Mesenchymal stem cell (in vitro differentiated cells and primary cell): ENCODE data around the gene GRM7.

Experiments used
- DNase-seq: peaks from one replicate; pipeline ENCODE4 v3.0.0-alpha.2; 2013
- H2AFZ ChIP-seq: one replicate; pipeline ENCODE4 v1.6.1; 2013; ENCODE audit warnings: low read depth, mild to moderate bottlenecking, control low read depth, inconsistent platforms, low read length, moderate library complexity
- H2AK5ac ChIP-seq: 2 replicates; pipeline ENCODE4 v1.6.1; 2013; ENCODE audit warnings: low read length, moderate library complexity, mild to moderate bottlenecking, inconsistent platforms; ENCODE audit not compliant: severe bottlenecking
- H2BK120ac ChIP-seq: one replicate; pipeline ENCODE4 v1.6.1; 2013; ENCODE audit warnings: low read depth, mild to moderate bottlenecking, inconsistent platforms, low read length, moderate library complexity
- H2BK12ac ChIP-seq, 2 experiments: one replicate each; pipeline ENCODE4 v1.6.1; 2013; ENCODE audit warnings: inconsistent platforms in 2 of 2, low read length in 2 of 2, mild to moderate bottlenecking in 2 of 2, moderate library complexity in 2 of 2, control low read depth in 1 of 2
- H2BK15ac ChIP-seq: one replicate; pipeline ENCODE4 v1.6.1; 2013; ENCODE audit warnings: mild to moderate bottlenecking, low read depth, inconsistent platforms; ENCODE audit not compliant: poor library complexity, severe bottlenecking
- H2BK5ac ChIP-seq: 2 replicates; pipeline ENCODE4 v1.6.1; 2013; ENCODE audit warnings: low read depth, mild to moderate bottlenecking, low read length, control low read depth, inconsistent platforms; ENCODE audit not compliant: poor library complexity, severe bottlenecking
- H3K14ac ChIP-seq, 2 experiments: one replicate each; pipeline ENCODE4 v1.6.1; 2013; ENCODE audit warnings: inconsistent platforms in 2 of 2, low read length in 2 of 2, control low read depth in 1 of 2, mild to moderate bottlenecking in 1 of 2, moderate library complexity in 1 of 2
- H3K18ac ChIP-seq, 2 experiments: one replicate each; pipeline ENCODE4 v1.6.1; 2013; ENCODE audit warnings: inconsistent platforms in 2 of 2, low read length in 2 of 2, control low read depth in 1 of 2, low read depth in 1 of 2, mild to moderate bottlenecking in 1 of 2
- H3K23ac ChIP-seq, 2 experiments: one replicate each; pipeline ENCODE4 v1.6.1; 2013; ENCODE audit warnings: inconsistent platforms in 2 of 2, low read length in 2 of 2, mild to moderate bottlenecking in 2 of 2, moderate library complexity in 2 of 2, control low read depth in 1 of 2
- H3K27ac ChIP-seq: 2 replicates; pipeline ENCODE4 v1.5.1; 2013; ENCODE audit warnings: mild to moderate bottlenecking, moderate library complexity, low read length, control low read depth, inconsistent platforms; ENCODE audit not compliant: poor library complexity, severe bottlenecking
- H3K27me3 ChIP-seq, 2 experiments: 2 replicates each; pipeline versions ENCODE4 v1.6.1 to v1.7.0; 2013; ENCODE audit warnings: low read length in 2 of 2, mild to moderate bottlenecking in 2 of 2, moderate library complexity in 2 of 2, control low read depth in 1 of 2, inconsistent platforms in 1 of 2; ENCODE audit not compliant: control insufficient read depth in 1 of 2, insufficient read depth in 1 of 2
- H3K36me3 ChIP-seq, 2 experiments: 2 replicates each; pipeline versions ENCODE4 v1.6.1 to v1.7.0; 2013; ENCODE audit warnings: low read length in 2 of 2, control low read depth in 1 of 2, inconsistent platforms in 1 of 2, low read depth in 1 of 2, mild to moderate bottlenecking in 1 of 2; ENCODE audit not compliant: insufficient read depth in 2 of 2, control insufficient read depth in 1 of 2
- H3K4ac ChIP-seq, 2 experiments: one replicate each; pipeline ENCODE4 v1.6.1; 2013; ENCODE audit warnings: inconsistent platforms in 2 of 2, low read length in 2 of 2, mild to moderate bottlenecking in 2 of 2, moderate library complexity in 2 of 2, control low read depth in 1 of 2, low read depth in 1 of 2
- H3K4me1 ChIP-seq: 2 replicates; pipeline ENCODE4 v1.6.1; 2013; ENCODE audit warnings: low read depth, low read length, control low read depth; ENCODE audit not compliant: control insufficient read depth, insufficient read depth
- H3K4me2 ChIP-seq: 2 replicates; pipeline ENCODE4 v1.6.1; 2013; ENCODE audit warnings: low read length, mild to moderate bottlenecking, inconsistent platforms; ENCODE audit not compliant: poor library complexity, severe bottlenecking
- H3K4me3 ChIP-seq, 2 experiments: 2 replicates each; pipeline versions ENCODE4 v1.5.1 to v1.7.0; 2013; ENCODE audit warnings: low read length in 2 of 2, mild to moderate bottlenecking in 2 of 2, control low read depth in 1 of 2, low read depth in 1 of 2; ENCODE audit not compliant: insufficient read depth in 1 of 2
- H3K79me1 ChIP-seq: replicated peaks from 2 replicates; pipeline ENCODE4 v1.6.1; 2013; ENCODE audit warnings: mild to moderate bottlenecking, control low read depth, low read length, inconsistent platforms; ENCODE audit not compliant: poor library complexity, severe bottlenecking
- H3K9ac ChIP-seq: 2 replicates; pipeline ENCODE4 v1.7.0; 2013; ENCODE audit warnings: mild to moderate bottlenecking, low read length, moderate library complexity
- H3K9me3 ChIP-seq: 2 replicates; pipeline ENCODE4 v1.7.0; 2013; ENCODE audit warnings: mild to moderate bottlenecking, low read length; ENCODE audit not compliant: control insufficient read depth
- H4K8ac ChIP-seq: one replicate; pipeline ENCODE4 v1.6.1; 2013; ENCODE audit warnings: inconsistent platforms, mild to moderate bottlenecking, low read length, moderate library complexity
- H4K91ac ChIP-seq: one replicate; pipeline ENCODE4 v1.6.1; 2013; ENCODE audit warnings: mild to moderate bottlenecking, low read length, inconsistent platforms
- WGBS: methylation state at CpG from one replicate; pipeline ENCODE4 v1.1.7; 2013; ENCODE audit warnings: mixed read lengths; 5-methylcytosine and 5-hydroxymethylcytosine counted together

GRM7 gene

GRCh38 chr3:7646851-7647250 lies 785.9 kb downstream of the GRM7 start:
- H3K18ac ChIP-seq = no peak overlapping the region
- no peaks in the 10 kb centered on the region for H3K79me1 ChIP-seq
- no peak overlapping the region for H2BK5ac ChIP-seq
- no peak overlapping the region for H3K9ac ChIP-seq
- H3K36me3 ChIP-seq = no peaks in the 10 kb centered on the region
- H3K9me3 ChIP-seq = no peaks in the 10 kb centered on the region
- H3K4me1 ChIP-seq = no peaks in the 10 kb centered on the region
- H3K4ac ChIP-seq = no peak overlapping the region
- no peak overlapping the region for H3K27ac ChIP-seq
- 68% methylated on average over 4 of the region's 5 CpGs for WGBS
- H2BK120ac ChIP-seq = no peak overlapping the region
- no peak overlapping the region for H2AK5ac ChIP-seq
- H2BK15ac ChIP-seq = no peak overlapping the region
- no peak overlapping the region for H2BK12ac ChIP-seq
- no peaks in the 10 kb centered on the region for H3K27me3 ChIP-seq
- no peak overlapping the region for H3K4me2 ChIP-seq
- no peak overlapping the region for H2AFZ ChIP-seq
- no peak overlapping the region for H4K8ac ChIP-seq
- H4K91ac ChIP-seq = no peak overlapping the region
- no peak overlapping the region for H3K23ac ChIP-seq
- DNase-seq = no peak
- no peak overlapping the region for H3K14ac ChIP-seq
- H3K4me3 ChIP-seq = no peak overlapping the region

GRCh38 chr3:7650466-7650865 lies 789.6 kb downstream of the GRM7 start:
- Histone ChIP-seq H2BK15ac (no peak overlapping the region), H3K4me3 (no peak overlapping the region), H2BK12ac (no peak overlapping the region), H3K79me1 (no peaks in the 10 kb centered on the region), H4K91ac (no peak overlapping the region), H3K36me3 (no peaks in the 10 kb centered on the region), H3K4me1 (no peaks in the 10 kb centered on the region), H3K9ac (no peak overlapping the region), H3K27me3 (no peaks in the 10 kb centered on the region), H3K27ac (no peak overlapping the region), H2AK5ac (no peak overlapping the region), H2BK120ac (no peak overlapping the region), H3K18ac (no peak overlapping the region), H3K4ac (no peak overlapping the region), H3K14ac (no peak overlapping the region), H2AFZ (no peak overlapping the region), H3K4me2 (no peak overlapping the region), H3K23ac (no peak overlapping the region), H3K9me3 (no peaks in the 10 kb centered on the region), H2BK5ac (no peak overlapping the region), H4K8ac (no peak overlapping the region)
- DNase-seq = no peak
- WGBS = 71% methylated on average over 1 of the region's 1 CpG

GRCh38 chr3:7651274-7651673 lies 790.4 kb downstream of the GRM7 start:
- H3K18ac ChIP-seq = no peak overlapping the region
- H3K4me1 ChIP-seq = no peaks in the 10 kb centered on the region
- no peak overlapping the region for H4K91ac ChIP-seq
- H2BK5ac ChIP-seq = no peak overlapping the region
- H3K4me2 ChIP-seq = no peak overlapping the region
- no peaks in the 10 kb centered on the region for H3K27me3 ChIP-seq
- H3K4ac ChIP-seq = no peak overlapping the region
- H2BK12ac ChIP-seq = no peak overlapping the region
- no peak overlapping the region for H3K14ac ChIP-seq
- no peak overlapping the region for H3K4me3 ChIP-seq
- H4K8ac ChIP-seq = no peak overlapping the region
- no peak overlapping the region for H2BK120ac ChIP-seq
- no peak for DNase-seq
- H3K27ac ChIP-seq = no peak overlapping the region
- H2AFZ ChIP-seq = no peak overlapping the region
- no peaks in the 10 kb centered on the region for H3K79me1 ChIP-seq
- H3K36me3 ChIP-seq = no peaks in the 10 kb centered on the region
- no peaks in the 10 kb centered on the region for H3K9me3 ChIP-seq
- no peak overlapping the region for H3K9ac ChIP-seq
- no CpG with 5 or more reads among the region's 2 CpGs for WGBS
- no peak overlapping the region for H3K23ac ChIP-seq
- no peak overlapping the region for H2AK5ac ChIP-seq
- H2BK15ac ChIP-seq = no peak overlapping the region

DNA sequence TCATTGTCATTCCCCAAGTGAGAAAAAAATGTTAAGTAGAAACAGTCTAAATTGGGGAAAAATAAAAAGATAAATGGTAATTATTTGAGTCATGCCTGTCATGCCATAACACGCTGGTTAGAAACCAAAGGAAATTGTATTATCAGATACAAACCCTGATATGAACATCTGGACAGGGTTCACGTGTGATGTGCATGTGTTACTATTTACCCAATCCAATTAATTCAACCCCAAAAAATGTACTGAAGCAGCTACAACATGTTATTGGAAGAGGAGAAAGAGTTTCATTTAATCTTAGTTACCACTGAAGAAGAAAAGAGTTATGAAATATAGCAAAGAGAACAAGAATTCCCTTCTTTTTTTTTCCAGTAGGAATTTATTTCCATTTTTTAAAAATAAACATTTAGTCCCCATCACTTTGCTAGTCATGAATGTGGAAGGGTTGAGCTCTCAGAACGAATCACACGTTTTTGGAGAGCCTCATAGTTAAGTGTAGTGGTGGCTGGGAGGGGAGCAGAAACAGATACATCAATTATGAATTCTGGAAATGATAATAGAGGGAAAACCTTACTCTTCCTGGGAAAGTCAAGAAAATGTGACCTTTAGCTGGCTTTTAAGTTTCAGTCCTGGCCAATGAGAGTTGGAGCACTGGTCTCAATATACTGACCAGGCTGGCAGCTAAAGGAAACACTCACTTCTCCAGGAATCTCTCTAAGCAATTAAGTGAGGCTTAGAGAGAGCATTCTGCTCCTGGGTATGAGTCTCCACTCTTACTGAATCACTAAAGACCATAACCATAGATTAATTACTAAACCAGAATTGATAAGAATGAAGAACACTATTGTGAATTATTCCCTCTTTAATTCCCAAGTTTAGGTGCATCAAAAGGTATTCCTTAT lies 796.5 kb downstream of the GRM7 start:
- H3K36me3 ChIP-seq = no peaks in the 10 kb centered on the region
- no peak overlapping the region for H3K4me2 ChIP-seq
- H3K27ac ChIP-seq = no peak overlapping the region
- H4K91ac ChIP-seq = no peak overlapping the region
- no peak overlapping the region for H2BK12ac ChIP-seq
- H3K23ac ChIP-seq = no peak overlapping the region
- no peaks in the 10 kb centered on the region for H3K79me1 ChIP-seq
- peak overlapping the region; percentile 12 for H3K9ac ChIP-seq
- no peak overlapping the region for H2AK5ac ChIP-seq
- no peak overlapping the region for H2AFZ ChIP-seq
- H4K8ac ChIP-seq = no peak overlapping the region
- H2BK15ac ChIP-seq = no peak overlapping the region
- H3K4me3 ChIP-seq = peak overlapping the region in 1 of 2 experiments; percentile 31
- H3K9me3 ChIP-seq = no peaks in the 10 kb centered on the region
- no peak overlapping the region for H3K14ac ChIP-seq
- no peak for DNase-seq
- no peak overlapping the region for H3K4ac ChIP-seq
- no peak overlapping the region for H2BK120ac ChIP-seq
- WGBS = 67% methylated on average over 3 of the region's 4 CpGs
- no peak overlapping the region for H2BK5ac ChIP-seq
- H3K27me3 ChIP-seq = no peaks in the 10 kb centered on the region
- no peak overlapping the region for H3K18ac ChIP-seq
- H3K4me1 ChIP-seq = no peaks in the 10 kb centered on the region
